DLD1 (cell line): Measurements from ENCODE around the gene NME2.
"Not testable (repeated sequence)": the region's sequence is repeated elsewhere in the genome, so short reads cannot be mapped to it uniquely, and the experiment has no call there.

Source experiments
- in situ Hi-C: cut with HindIII; loops from 2 replicates; pipeline ENCODE4 v1.10.0; 2017; ENCODE audit warnings: low sequenced_read_pairs

NME2 gene

DNA sequence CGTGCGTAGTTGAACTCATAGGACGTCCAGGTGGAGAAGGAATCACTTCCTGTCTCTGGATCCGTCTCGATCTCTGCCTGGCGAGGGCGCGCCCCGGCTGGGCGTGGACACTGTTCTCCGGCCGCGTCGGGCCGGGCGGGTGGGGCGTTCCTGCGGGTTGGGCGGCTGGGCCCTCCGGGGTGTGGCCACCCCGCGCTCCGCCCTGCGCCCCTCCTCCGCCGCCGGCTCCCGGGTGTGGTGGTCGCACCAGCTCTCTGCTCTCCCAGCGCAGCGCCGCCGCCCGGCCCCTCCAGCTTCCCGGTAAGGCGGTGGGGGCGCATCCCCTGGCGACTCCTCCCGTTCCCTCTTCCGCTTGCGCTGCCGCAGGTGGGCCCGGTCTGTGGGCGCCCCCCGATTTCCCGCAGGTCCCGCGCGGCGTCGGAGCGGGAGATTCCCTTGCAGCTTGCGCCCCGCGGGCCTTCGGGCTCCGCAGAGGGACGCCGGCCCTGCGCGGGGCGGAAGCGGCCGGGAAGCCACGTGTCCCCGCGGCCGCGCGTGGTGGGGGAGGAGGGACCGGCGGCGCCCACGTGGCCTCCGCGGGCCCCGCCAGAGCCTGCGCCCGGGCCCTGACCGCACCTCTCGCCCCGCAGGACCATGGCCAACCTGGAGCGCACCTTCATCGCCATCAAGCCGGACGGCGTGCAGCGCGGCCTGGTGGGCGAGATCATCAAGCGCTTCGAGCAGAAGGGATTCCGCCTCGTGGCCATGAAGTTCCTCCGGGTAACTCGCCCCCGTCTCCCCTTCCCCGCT, at the start of gene NME2:
NME2 (plus strand) TSS at position 214 of the 789 bp plus-strand sequence; CDS start at position 634, 420 bp downstream.
- in situ Hi-C loops = no loop called here

DNA sequence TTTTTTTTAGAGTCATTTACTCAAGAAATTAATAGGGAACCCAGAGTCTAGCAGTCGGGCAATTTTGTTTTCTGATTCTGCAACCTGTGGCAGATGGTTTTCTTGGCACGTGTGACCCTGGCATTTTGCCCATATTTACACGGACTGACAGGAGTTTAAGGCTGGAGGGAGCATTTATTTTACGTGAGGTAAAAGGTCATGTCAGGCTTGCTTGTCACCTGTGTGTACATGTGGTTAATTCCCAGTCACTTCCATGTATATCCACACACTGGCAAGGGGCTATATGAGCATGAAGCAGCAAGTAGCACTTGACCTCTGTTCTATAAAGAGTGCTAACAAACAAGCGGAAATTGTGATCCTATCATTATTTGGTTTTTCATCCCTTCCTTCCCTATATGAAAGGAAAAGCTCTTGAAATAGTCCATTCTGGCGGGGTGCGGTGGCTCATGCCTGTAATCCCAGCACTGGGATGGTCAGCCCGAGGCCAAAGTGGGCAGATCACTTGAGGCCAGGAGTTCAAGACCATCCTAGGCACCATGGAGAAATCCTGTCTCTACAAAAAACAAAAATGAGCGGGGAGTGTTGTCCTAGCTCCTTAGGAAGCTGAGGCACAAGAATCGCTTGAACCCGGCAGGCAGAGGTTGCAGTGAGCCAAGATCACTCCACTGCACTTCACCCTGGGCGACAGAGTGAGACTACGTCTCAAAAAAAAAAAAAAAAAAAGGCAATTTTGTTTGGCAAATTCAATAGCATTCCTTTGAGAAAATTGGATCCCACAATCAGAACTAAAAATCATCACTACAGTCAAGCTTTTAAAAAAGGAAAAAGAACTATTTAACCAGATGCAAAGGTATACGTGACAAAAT, 47.6 kb upstream of the NME2 start:
- in situ Hi-C loops = no loop called here

DNA sequence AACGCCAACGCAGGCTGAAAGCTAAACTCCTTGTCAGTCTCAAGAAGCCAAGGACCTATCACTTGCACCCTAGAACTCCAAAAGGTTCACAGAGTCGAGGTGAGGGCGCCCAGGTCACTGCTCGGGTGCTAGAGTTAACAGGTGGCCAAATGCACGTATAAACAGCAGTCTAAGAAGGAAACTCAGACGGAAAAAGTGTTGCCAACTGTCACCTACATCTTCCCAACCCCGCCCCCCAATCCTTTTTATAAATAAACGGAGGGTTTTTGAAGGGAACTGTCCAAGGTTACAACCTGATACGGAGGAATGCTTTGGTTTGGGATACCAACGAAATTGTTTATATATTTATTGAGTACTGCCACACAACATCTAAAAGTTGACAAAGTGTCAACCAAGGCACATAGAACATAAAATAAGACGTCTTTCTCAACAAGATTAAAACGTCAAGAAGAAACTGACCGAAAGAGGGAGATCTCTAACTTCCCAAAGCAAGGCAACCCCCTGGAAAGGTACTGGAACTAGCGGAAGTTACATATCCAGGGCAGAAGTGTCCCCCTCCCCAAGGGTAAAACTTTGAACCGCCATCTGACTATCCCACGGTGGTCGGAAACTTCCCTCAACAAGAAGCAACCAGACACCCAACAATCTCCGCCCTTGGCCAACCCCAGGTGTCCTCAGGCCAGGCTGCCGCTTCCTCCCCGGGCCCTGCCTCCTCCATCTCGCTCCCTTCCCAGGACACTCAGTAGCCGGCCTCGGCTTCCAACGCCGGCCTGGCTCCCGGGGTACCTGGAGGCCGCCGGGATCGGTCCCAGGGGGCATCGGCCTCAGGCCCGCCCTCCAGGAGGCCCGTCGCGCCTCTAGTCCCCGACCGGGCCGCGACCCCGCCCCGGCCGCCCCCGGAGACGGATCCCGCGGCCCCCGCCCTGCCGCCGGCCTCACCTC, 46.5 kb upstream of the NME2 start:
- in situ Hi-C loops = no loop called here

DNA sequence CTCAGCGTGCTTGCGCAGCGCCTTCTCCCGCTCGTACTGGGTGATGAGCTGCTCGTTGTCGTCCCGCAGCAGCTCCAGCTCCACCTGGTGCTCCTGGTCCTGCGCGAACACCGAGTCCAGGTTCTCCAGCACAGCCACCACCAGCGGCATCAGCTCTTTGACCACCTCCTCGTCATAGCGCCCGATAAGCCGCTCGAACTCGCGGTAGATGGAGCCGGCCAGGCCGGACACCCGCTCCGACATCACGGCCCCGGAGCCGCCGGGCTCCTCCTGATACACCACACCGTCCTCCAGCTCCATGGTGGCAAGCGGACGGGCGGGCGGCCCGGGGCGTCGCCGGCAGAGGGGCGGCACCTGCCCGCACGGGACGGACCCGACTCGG, 45.9 kb upstream of the NME2 start:
- in situ Hi-C loops = no loop called here

DNA sequence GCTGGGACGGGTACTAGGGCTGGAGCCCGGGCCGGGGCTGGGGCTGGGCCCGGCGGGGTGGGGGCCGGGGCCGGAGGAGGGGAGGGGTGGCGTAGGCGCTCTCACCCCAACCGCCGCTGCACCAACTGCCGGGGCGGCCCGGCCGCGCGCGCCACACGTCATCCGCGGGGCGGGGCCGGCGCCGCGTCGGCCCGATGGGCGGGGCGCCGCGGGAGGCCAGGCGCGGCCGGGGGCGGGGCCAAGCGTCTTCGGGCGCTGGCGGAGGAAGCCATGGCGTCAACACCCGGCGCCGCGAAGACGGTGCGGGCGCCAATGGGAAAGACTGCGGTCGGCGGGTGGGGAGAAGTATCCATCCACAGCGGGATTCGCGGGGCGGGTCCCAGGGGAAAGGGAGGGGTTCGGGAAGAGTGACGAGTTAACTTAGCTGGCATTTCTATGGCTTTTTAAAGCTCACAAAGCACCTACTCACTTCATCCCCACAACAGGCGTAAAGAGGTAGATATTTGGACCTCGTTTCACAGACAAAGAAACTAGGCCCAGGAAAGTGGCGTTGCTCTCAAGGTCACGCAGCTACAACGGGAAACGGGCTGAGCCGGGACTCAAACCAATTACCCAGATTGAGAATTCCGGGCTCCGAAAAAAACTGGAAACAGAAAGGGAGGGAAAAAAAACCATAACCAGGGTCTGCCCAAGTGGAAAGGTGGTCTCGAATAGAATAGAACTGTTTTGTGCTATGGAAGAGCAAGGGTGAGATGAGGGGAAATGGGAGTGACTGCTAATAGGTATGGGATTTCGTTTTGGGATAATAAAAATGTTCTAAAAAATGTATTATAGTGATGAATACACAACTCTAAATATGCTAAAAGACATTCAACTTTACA, 45.2 kb upstream of the NME2 start, which contains the start of gene SPAG9:
SPAG9 (minus strand) TSS at position 130 of the 881 bp plus-strand sequence. CDS start 212 bp downstream, outside the sequence.
- in situ Hi-C loops = no loop called here

DNA sequence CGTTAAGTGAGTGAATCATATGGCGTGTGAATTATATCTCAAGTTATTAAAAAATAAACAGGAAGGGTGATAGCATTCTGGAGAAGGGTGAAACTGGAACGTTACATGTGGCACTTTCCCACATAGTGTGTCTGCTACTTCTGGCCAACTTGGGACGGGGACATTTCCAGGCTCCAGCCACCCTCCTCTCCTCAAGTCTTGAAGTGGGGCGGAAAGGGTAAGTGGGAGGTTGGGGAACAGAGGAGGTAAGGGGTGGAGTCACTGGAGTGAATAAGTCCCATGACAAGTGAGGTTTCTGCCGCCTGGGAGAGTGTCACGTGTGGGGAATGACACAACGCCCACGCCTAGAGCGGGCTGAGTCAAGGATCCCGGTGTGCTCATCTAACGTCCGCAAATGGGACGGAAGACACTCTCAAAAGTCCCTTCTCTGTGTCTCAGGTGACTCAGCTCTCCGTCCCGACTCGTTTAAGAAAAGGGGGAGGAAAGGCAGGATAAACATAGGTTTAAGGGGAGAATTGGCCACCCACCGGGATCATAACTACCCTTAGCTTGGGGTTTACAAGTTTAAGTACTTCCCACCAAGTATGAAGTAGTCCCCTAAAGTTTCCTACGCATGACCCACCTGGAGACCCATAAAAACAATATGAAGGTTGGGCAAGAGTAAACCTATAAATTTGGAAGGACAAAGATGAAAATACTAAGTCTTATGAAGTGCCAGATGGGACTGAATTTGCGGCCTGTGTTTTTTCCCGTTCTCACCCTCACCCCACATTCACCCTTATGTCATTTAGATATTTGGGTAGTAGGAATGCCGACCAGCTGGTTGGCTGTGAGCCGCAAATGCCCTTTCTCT, 44.4 kb upstream of the NME2 start:
- in situ Hi-C loops = no loop called here

DNA sequence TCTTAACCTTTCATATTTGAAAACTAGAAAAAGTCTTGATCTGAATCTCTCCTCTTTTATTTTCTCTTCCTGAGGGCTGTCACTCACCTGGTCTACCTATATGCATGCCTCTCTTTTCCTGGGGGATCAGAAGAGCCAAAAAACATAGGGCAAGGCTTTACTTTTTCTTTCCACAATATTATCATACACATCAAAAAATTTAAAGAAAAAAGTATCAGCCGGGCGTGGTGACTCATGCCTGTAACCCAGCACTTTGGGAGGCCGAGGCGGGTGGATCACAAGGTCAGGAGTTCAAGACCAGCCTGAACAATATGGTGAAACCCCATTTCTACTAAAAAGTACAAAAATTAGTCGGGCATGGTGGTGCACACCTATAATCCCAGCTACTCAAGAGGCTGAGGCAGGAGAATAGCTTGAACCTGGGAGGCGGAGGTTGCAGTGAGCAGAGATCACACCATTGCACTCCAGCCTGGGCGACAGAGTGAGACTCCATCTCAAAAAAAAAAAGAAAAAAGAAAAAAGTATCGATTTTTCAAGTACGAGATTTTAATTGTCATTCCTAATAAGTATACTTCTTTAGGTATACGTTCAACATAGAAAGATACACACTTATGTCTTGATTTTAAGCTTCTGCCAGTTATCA, 43.6 kb upstream of the NME2 start:
- in situ Hi-C loops = not testable (repeated sequence)

DNA sequence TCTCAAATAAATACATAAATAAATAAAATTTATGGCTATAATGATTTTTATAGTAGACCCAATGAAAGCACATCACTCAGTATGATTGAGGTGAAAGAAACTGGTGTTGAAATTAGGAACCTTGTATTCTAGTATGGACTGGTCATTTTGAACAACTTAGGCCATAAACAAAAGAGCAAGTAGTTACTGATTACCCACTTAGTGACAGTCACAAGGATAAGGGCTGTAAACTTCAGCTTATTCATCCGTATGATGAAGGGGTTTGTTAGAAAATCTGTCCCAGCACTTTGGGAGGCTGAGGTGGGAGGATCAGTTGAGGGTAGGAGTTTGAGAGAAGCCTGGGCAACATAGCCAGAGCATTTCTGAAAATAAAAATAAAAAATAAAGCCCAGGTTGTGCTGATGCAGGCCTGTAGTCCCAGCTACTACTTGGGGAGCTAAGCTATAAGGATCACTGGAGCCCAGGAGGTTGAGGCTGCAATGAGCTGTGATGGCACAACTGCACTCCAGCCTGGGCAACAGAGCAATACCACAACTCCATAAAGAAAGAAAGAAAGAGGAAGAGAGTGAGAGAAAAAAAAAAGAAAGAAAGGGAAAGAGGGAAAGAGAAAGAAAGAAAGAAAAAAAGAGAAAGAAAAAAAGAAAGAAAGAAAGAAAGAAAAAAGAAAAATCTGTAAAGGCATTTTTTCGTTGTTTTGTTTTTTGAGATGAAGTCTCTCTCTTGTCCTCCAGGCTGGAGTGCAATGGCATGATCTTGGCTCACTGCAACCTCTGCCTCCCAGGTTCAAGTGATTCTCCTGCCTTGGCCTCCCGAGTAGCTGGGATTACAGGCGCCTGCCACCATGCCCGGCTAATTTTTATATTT, 41.3 kb upstream of the NME2 start:
- in situ Hi-C loops = no loop called here

DNA sequence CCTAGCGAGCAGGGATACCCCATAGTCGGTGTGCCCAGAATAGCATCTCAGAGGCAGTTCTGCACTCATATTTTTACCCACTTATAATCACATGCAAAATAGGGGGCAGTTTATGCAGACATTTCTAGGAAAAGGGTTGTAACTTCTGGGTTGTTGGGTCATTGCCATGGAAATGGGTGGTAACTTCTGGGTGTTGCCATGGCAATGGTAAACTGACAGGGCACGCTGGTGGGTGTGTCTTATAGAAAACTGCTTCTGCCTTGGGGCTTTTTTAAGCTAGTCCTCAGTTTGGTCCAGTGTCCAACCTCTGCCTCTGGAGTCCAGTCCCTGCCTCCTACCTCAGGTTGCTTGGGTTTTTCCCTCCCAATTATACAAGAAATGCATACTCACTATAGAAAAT, 38.1 kb upstream of the NME2 start:
- in situ Hi-C loops = no loop called here

DNA sequence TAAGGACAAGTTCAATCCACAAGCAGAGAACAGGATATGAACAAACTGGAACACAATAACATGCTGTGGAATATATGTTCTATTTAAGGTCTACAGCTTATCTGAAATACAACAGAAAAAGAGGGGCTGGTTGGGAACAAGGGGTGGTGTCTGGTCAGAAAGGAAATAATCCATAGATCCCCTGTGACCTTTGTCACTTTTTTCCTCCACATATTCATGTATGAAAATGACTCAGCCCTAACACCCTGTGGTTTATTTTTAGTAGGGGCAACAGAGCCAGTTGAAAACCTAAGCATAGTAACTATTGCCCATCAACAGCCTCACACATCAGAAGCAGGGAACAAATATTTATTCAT, 33.3 kb upstream of the NME2 start:
- in situ Hi-C loops = no loop called here

DNA sequence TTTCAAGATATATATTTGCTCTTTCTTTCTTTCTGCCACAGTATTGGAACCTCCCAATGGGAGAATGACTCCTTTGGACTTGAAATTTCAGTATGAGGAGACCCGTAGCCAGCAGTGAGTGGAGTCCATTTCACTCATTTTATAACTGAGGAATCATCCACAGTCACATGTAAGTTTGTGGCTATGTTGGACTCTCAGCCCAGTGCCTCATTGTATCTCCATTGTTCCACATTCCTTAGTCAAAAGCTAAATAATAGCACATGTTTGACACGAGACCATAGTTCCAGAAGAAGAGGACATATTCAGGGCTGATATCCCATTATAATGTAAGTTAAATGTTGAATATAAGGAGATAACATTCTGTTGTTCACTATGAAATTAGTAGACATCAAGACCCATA, 32.8 kb upstream of the NME2 start:
- in situ Hi-C loops = no loop called here

DNA sequence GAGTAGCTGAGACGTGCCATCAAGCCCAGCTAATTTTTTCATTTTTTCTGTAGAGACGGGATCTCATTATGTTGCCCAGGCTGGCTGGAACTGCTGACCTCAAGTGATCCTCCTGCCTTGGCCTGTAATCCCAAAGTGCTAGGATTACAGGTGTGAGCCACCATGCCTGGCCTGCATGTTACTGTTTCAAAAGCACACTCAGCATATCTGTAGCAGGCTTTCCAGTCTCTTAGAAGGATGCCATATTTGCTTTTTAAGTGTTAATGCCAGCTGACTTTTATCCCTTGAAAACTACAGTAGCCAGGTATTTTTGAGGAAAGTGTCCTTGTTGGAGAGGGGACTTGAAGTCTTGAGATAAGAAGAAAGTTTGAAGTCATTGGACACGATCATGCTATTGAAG, 30.3 kb upstream of the NME2 start:
- in situ Hi-C loops = no loop called here

DNA sequence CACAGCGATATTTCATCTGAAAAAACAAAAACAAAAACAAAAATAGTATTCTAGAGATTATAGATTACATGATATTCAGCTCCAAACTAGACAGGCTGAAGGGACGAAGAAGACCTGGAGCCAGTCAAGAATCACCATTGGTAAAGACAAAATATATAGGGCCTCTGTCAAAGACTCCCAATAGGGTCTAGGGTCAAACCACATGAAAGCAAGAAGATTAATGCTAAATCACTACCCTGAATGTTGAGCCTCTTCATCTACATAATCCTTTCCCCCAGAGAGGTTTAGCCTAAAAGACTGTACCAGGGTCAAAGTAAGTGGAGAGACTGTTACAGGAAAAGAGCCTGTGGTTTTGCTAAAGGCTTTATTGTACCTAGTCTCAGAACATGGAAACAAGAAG, 23.6 kb upstream of the NME2 start:
- in situ Hi-C loops = no loop called here

DNA sequence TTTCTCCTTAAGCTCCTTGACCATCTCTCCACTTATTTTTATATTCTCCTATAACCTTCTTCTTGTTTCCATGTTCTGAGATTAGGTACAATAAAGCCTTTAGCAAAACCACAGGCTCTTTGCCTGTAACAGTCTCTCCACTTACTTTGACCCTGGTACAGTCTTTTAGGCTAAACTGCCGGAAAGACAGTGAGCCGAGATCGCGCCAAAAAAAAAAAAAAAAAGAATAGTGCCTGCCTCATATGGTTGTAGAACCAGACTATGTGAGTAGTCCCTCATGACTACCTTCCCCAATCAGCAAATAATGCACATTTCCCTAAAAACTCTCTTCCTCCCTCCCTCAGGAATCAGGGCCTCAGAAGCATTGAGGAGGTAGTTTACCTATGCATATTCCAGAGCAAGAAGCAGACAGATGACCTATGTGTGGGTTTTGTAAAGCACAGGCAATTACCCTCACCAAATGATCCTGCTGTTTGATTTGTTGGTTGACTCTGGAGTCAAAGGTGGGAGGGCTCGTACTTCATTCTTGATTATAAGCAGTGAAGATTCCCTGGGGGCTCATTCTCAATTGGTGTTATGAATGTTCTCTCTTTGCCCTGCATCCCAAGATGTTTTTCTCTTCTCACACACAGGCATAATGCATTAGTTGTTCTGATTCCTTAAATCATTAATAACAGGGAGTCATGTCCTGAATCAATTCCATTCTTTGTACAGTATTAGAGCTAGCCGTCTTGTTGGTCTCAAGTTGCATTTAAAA, 21.8 kb upstream of the NME2 start:
- in situ Hi-C loops = no loop called here

DNA sequence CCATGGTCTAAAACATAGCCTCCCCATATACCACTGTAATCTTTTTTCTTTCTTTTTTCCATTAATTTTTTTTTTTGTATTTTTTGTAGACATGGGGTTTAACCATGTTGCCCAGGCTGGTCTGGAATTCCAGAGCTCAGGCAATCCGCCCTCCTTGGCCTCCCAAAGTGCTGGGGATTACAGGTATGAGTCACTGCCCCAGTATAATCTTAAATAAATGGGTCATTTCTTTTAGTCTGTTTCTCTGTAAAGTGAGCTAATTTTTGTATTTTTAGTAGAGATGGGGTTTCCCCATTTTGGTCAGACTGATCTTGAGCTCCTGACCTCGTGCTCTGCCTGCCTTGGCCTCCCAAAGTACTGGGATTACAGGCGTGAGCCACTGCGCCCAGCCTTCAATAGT, 18.6 kb upstream of the NME2 start:
- in situ Hi-C loops = no loop called here

DNA sequence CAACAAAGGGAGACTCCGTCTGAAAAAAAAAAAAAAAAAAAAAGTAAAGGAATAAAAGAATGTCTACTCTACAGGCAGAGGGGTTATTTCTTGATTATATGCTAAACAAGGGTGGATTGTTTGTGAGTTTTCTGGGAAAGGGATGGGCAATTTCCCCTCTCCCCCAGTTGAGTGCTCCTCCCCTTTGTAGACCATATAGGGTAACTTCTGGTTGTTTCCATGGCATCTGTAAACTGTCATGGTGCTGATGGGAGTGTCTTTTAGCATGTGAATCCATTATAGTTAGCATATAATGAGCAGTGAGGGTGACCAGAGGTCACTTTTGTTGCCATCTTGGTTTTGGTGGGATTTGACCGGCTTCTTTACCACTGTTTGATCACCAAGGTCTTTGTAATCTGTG, 17.0 kb upstream of the NME2 start:
- in situ Hi-C loops = no loop called here

DNA sequence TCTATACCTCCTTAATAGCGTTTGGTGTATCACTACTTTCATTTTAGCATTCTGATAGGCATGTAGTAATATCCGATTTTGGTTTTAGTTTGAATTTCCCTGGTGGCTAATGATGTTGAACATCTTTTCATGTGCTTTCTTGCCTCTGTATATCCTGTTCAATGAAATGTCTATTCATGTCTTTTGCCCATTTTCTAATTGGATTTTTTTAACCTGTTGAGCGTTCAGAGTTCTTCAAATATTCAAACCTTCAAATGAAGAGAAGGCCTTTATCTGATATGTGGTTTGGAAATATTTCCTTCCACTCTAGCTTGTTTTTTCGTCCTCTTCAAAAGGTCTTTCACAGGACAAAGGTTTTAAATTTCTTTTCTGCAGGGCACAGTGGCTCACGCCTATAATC, 15.3 kb upstream of the NME2 start:
- in situ Hi-C loops = no loop called here
